ENCODE measurements around the gene CLDND2. TPM values are rescaled to one million over a fixed set of nuclear protein-coding genes. Genes with fewer than 3 reads are reported as not detected.
A peak's percentile ranks its signal among the peaks of the same experiment; 100 is the strongest.

The CLDND2 gene
- total RNA-seq, 1 experiment from 2014 or later, result not detected

GRCh38 chr19:51370230-51370629 lies 1.4 kb upstream of the CLDND2 start:
- Mint-ChIP-seq H3K9me3 (no peaks in the 10 kb centered on the region), H3K4me1 (peaks cover 20 to 24% of the 10 kb centered on the region in 2 experiments), H3K36me3 (ENCODE audit: insufficient read depth in 1 of 3, low read depth in 3 of 3) (no peaks in the 10 kb centered on the region; a peak in 1 of 7 replicates), H3K4me3 (peak overlapping the region in 1 of 2 experiments; percentile 4; a peak in 2 of 5 replicates), H3K27ac (peak overlapping the region in 1 of 3 experiments; percentile 17; a peak in 2 of 7 replicates), H3K27me3 (ENCODE audit: low read depth) (peaks cover 19% of the 10 kb centered on the region)
- H4K20me1 ChIP-seq (ENCODE audit: control insufficient read depth, insufficient read depth, insufficient read length), result no peaks in the 10 kb centered on the region
- H3K4me2 ChIP-seq (ENCODE audit: insufficient read depth, insufficient read length, low read length), result no peak overlapping the region
- no peaks in the 10 kb centered on the region for H3K79me1 ChIP-seq (ENCODE audit: insufficient read depth, low read depth, low read length, poor library complexity, severe bottlenecking)
- H2AK5ac ChIP-seq (ENCODE audit: insufficient read length, low read length), result no peak overlapping the region
- no peak overlapping the region for H3K14ac ChIP-seq (ENCODE audit: insufficient read depth, low read length)
- no peak for TF ChIP-seq CTCF (conservative IDR thresholded peaks at IDR 0.05)
- no peak overlapping the region for H3K23ac ChIP-seq (ENCODE audit: insufficient read length, low read depth, low read length)
- no peak overlapping the region for H3T11ph ChIP-seq (ENCODE audit: low read length)
- H3K4ac ChIP-seq (ENCODE audit: low read depth, low read length), result no peak overlapping the region
- H3K23me2 ChIP-seq (ENCODE audit: insufficient read length, low read depth, low read length, poor library complexity, severe bottlenecking), result peaks cover 22% of the 10 kb centered on the region
- H2BK15ac ChIP-seq (ENCODE audit: low read depth, low read length), result no peak overlapping the region
- H4K5ac ChIP-seq (ENCODE audit: insufficient read length, low read depth, low read length), result no peak overlapping the region
- no peak overlapping the region for H3K27ac ChIP-seq (ENCODE audit: insufficient read length, low read depth, low read length)
- H2AFZ ChIP-seq (ENCODE audit: low read length), result no peak overlapping the region
- no peak overlapping the region for H2BK5ac ChIP-seq (ENCODE audit: insufficient read length, low read length)
- no peaks in the 10 kb centered on the region; the same call in 1 of the 2 replicates for H3K4me1 ChIP-seq (ENCODE audit: insufficient read depth, low read length)
- no peaks in the 10 kb centered on the region for H3K9me3 ChIP-seq (ENCODE audit: control insufficient read depth, low read depth, low read length)
- H2BK120ac ChIP-seq (ENCODE audit: low read depth, low read length, poor library complexity, severe bottlenecking), result no peak overlapping the region
- no peaks in the 10 kb centered on the region for H3K27me3 ChIP-seq (ENCODE audit: insufficient read depth, low read length)
- no peak overlapping the region for H3K56ac ChIP-seq (ENCODE audit: insufficient read length, low read depth, low read length)
- no CpG with 5 or more reads among the region's 4 CpGs for WGBS (ENCODE audit: extremely low coverage, insufficient read length, low lambda C conversion rate)
- H3K18ac ChIP-seq (ENCODE audit: insufficient read length, low read depth, low read length), result no peak overlapping the region
- H2BK20ac ChIP-seq (ENCODE audit: low read depth, low read length, poor library complexity, severe bottlenecking), result no peak overlapping the region
- DNase-seq, result no peak
- no peak overlapping the region for H4K8ac ChIP-seq (replicated peaks; ENCODE audit: insufficient read length, low read depth, low read length)
- no peaks in the 10 kb centered on the region for H3K79me2 ChIP-seq (ENCODE audit: insufficient read depth, low read length)
- no peak overlapping the region for H2BK12ac ChIP-seq (ENCODE audit: insufficient read length, low read depth, low read length)
- no peak overlapping the region for H4K91ac ChIP-seq (ENCODE audit: insufficient read length, low read depth, low read length)
- H3K9ac ChIP-seq (ENCODE audit: extremely low read depth, insufficient read length, low read length), result no peak overlapping the region

Measured in H9 (cell line).